GM18858 (cell line): ENCODE measurements around the gene TRPV3.
"Not testable (repeated sequence)": the region's sequence is repeated elsewhere in the genome, so short reads cannot be mapped to it uniquely, and the experiment has no call there.

ENCODE experiments used
- ATAC-seq: cut with Tn5 transposase; IDR thresholded peaks from one replicate; pipeline ENCODE4 v1.9.1; 2021; ENCODE audit not compliant: unreplicated experiment

Gene TRPV3

GRCh38 chr17:3574231-3574630 lies 16.6 kb upstream of the TRPV3 start:
- no peak for ATAC-seq

GRCh38 chr17:3573246-3574100 lies 15.9 kb upstream of the TRPV3 start:
- ATAC-seq: no peak

- ATAC-seq: no peak
Measured at GRCh38 chr17:3572231-3572630, 14.6 kb upstream of the TRPV3 start.

GRCh38 chr17:3571043-3571900 lies 13.7 kb upstream of the TRPV3 start:
- ATAC-seq: no peak

- no peak for ATAC-seq
Measured at GRCh38 chr17:3569534-3570137, 12.0 kb upstream of the TRPV3 start.

GRCh38 chr17:3566551-3566950 lies 8.9 kb upstream of the TRPV3 start:
- no peak for ATAC-seq

- no peak for ATAC-seq
Measured at GRCh38 chr17:3565143-3565542, 7.5 kb upstream of the TRPV3 start.

- ATAC-seq: not testable (repeated sequence)
Measured at GRCh38 chr17:3564241-3564640, 6.6 kb upstream of the TRPV3 start.

GRCh38 chr17:3559270-3559645 lies 1.6 kb upstream of the TRPV3 start:
- ATAC-seq: no peak

- ATAC-seq: peak; percentile 69
Measured at GRCh38 chr17:3558603-3559269, 1.1 kb upstream of the TRPV3 start.

- ATAC-seq: no peak
Measured at GRCh38 chr17:3556916-3557767, 470 bp downstream of the TRPV3 start.

- no peak for ATAC-seq
Measured at GRCh38 chr17:3556239-3556915, 1.2 kb downstream of the TRPV3 start.

- ATAC-seq: no peak
Measured at GRCh38 chr17:3555189-3555796, 2.3 kb downstream of the TRPV3 start.

GRCh38 chr17:3554440-3554839 lies 3.2 kb downstream of the TRPV3 start:
- ATAC-seq: no peak

- ATAC-seq: no peak
Measured at GRCh38 chr17:3553419-3554401, 3.9 kb downstream of the TRPV3 start.

GRCh38 chr17:3552916-3553315 lies 4.7 kb downstream of the TRPV3 start:
- no peak for ATAC-seq

- no peak for ATAC-seq
Measured at GRCh38 chr17:3551189-3551588, 6.4 kb downstream of the TRPV3 start.

GRCh38 chr17:3549610-3550162 lies 7.9 kb downstream of the TRPV3 start:
- no peak for ATAC-seq
